Gastroesophageal sphincter (tissue), 3 donors: ENCODE data around the gene OR51V1.

Source experiments
- CTCF ChIP-seq, 4 experiments: fragments of 200-600 bp in 2 of 4; fragments of 450-650 bp in 2 of 4; sonication (generic) in 1 of 4; IDR thresholded peaks; one replicate each; pipeline ENCODE4 v1.5.1; 2017 to 2019; ENCODE audit warnings: antibody characterized with exemption in 4 of 4, mild to moderate bottlenecking in 2 of 4, moderate library complexity in 2 of 4
- POLR2A ChIP-seq, 2 donors: fragments of 450-650 bp; IDR thresholded peaks; one replicate each; pipeline ENCODE4 v1.6.1; 2017; ENCODE audit warnings: antibody characterized with exemption in 2 of 2, mild to moderate bottlenecking in 2 of 2, moderate library complexity in 1 of 2

- TF ChIP-seq CTCF (IDR thresholded peaks at IDR 0.05) (no peak), POLR2A (IDR thresholded peaks at IDR 0.05) (no peak)
These were observed 9.9 kb upstream of the OR51V1 start for GRCh38 chr11:5210376-5210885.
